GM12892 (cell line): ENCODE results near the gene NPEPL1.

Experiments
- POLR2A ChIP-seq: IDR thresholded peaks from 2 replicates; pipeline ENCODE4 v1.6.1; 2011; ENCODE audit warnings: low read depth, low read length, control low read depth
- POLR2AphosphoS5 ChIP-seq: IDR thresholded peaks from 2 replicates; pipeline ENCODE4 v1.6.1; 2011; ENCODE audit warnings: low read depth, low read length, control low read depth

DNA sequence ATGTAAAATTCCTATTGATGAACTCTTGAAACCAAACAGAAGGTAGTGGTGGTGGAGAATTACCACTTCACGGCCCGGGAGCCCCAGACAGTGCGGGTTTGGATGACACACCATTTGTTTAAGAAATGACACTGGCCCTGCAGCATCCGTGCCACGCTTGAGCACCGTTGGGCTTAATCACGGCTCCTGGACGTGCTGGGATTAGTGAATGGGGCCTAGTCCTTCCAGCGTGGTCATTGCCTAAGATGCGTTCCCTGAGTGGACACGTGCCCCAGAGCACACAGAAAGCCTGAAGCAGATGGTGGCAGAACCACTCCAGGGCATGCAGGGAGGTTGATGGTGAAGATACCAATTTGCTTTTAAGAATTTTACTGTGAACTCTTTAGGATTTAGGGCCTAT, 27.0 kb upstream of the NPEPL1 start:
- TF ChIP-seq POLR2A = no peak
- no peak for TF ChIP-seq POLR2AphosphoS5
